Kidney capillary endothelial cell (primary cell): ENCODE measurements around the gene OR3A2.
"Not testable (repeated sequence)": the region's sequence is repeated elsewhere in the genome, so short reads cannot be mapped to it uniquely, and the experiment has no call there.

Experiments used
- DNase-seq: peaks from one replicate; pipeline ENCODE4 v3.0.0-alpha.2; 2018; ENCODE audit warnings: low spot score

The OR3A2 gene

GRCh38 chr17:3385869-3386816 lies at the start of gene OR3A2:
TSS of gene OR3A2 (minus strand) at chr17:3386308.
- DNase-seq, result no peak

GRCh38 chr17:3433741-3434140 lies 47.6 kb upstream of the OR3A2 start, which contains the start of gene OR1E2:
TSS of gene OR1E2 (minus strand) at chr17:3433841. CDS start at chr17:3433841, 0 bp downstream.
- DNase-seq, result no peak

- not testable (repeated sequence) for DNase-seq
Observed at GRCh38 chr17:3433215-3433614, 47.1 kb upstream of the OR3A2 start.

- no peak for DNase-seq
Observed at GRCh38 chr17:3418222-3418621, 32.1 kb upstream of the OR3A2 start.

- no peak for DNase-seq
Observed at GRCh38 chr17:3415610-3416009, 29.5 kb upstream of the OR3A2 start.

GRCh38 chr17:3412216-3412615 lies 26.1 kb upstream of the OR3A2 start:
- DNase-seq, result not testable (repeated sequence)

DNA sequence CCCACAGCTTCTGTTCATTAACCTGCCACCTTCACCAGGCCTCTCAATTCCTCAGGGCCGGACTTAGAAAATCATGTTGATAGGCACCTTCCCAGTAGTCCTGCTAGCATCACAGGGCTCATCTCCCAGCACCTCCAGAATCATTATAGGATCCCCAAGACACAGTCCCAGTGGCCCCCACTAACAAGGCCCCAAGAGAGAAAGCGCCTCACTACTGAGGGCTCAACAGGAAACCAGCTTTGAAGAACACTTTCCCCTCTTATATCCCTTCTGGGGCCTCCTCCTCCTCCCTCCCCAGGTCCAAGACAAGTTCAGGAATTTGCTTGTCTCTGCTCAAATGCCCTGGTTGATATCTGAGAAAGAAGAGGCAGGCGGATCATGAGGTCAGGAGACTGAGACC lies 25.0 kb upstream of the OR3A2 start, which contains the start of gene OR3A3:
Gene OR3A3 (plus strand): TSS at position 301 of the 400 bp plus-strand sequence.
- no peak for DNase-seq

DNA sequence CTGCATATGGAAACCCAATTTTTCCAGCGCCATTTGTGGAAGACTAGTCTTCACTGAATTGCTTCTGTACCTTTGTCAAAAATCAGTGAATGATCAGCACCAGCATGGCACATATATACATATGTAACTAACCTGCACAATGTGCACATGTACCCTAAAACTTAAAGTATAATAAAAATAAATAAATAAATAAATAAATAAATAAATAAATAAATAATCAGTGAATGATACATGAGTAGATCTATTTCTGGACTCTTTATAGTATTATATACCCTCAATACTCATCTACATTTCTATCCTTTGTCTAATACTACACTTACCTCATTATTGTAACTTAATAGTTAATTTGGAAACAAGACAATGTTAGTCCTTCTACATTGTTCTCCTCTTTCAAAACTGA lies 17.7 kb upstream of the OR3A2 start:
- not testable (repeated sequence) for DNase-seq

DNA sequence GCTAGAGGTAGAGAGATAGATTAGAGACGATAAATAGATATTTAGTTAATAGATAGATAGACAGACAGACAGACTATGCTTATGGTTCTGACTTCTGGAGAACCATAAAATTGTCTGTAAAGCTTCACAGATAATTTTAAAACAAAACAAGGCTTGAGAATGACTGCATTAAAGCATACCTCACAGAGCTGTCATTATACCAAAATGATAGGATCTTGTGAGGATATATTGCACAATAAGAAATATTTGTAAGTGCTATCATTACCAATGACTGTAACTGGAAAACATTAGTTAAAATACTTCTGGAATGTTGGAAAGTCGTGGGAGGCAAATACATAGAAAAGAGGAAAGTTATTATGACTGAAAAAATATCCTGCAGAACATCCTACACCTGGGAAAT lies 15.7 kb upstream of the OR3A2 start:
- no peak for DNase-seq

GRCh38 chr17:3400055-3400454 lies 13.9 kb upstream of the OR3A2 start:
- DNase-seq, result no peak

DNA sequence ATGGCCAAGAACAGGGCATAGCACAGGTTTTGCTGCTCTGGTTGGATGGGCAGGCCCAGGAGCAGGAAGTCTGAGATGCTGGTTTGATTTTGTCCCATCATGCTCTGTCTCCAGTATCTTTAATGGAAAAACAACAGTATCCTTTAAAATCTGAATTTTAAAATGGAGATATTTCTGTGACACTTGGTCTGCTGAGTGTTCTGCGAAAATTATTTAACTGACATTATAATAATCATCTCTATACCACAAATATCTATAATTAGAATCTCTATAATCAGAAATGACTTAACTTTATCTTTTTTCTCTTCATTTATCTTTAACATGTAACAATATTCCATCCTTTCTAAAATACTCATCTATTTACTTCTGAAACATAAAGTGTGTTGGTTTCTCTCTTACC lies 12.2 kb upstream of the OR3A2 start, which contains the start of gene OR1E1:
Gene OR1E1 (minus strand): TSS at position 101 of the 400 bp plus-strand sequence. CDS start 0 bp downstream, at position 101.
- no peak for DNase-seq

DNA sequence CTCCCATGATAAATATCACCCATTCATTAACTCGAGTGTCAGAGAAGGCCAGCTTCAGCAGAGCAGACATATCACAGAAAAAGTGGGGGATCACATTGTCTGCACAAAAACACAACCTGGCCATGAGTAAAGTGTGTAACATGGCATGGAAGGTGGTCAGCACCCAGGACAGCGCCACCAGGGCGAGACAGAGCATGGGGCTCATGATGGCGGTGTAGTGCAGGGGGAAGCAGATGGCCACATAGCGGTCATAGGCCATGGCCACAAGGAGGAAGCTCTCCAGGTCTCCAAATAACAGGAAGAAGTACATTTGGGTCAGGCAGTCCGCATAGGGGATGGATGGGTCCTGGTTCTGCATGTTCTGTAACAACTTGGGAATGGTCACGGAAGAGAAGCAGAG lies 11.7 kb upstream of the OR3A2 start:
- DNase-seq, result not testable (repeated sequence)

GRCh38 chr17:3389791-3390190 lies 3.7 kb upstream of the OR3A2 start:
- DNase-seq, result no peak

GRCh38 chr17:3381957-3382356 lies 4.2 kb downstream of the OR3A2 start:
- DNase-seq, result no peak

GRCh38 chr17:3378321-3378720 lies 7.8 kb downstream of the OR3A2 start:
- no peak for DNase-seq

DNA sequence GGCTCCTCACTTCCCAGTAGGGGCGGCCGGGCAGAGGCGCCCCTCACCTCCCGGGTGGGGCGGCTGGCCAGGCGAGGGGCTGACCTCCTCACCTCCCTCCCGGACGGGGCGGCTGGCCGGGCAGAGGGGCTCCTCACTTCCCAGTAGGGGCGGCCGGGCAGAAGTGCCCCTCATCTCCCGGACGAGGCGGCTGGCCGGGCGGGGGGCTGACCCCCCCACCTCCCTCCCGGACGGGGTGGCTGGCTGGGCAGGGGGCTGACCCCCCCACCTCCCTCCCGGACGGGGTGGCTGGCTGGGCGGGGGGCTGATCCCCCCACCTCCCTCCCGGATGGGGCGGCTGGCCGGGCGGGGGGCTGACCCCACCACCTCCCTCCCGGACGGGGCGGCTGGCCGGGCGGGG lies 14.9 kb downstream of the OR3A2 start:
- DNase-seq, result not testable (repeated sequence)

DNA sequence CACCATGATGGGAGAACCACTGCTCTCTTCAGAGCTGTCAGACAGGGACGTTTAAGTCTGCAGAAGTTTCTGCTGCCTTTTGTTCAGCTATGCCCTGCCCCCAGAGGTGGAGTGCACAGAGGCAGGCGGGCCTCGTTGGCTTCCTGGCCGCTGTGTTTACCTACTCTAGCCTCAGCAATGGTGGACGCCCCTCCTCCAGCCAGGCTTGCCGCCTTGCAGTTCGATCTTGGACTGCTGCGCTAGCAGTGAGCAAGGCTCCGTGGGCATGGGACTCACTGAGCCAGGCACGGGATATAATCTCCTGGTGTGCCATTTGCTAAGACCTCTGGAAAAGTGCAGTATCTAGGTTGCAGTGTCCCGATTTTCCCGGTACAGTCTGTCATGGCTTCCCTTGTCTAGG lies 43.3 kb downstream of the OR3A2 start:
- DNase-seq, result not testable (repeated sequence)

DNA sequence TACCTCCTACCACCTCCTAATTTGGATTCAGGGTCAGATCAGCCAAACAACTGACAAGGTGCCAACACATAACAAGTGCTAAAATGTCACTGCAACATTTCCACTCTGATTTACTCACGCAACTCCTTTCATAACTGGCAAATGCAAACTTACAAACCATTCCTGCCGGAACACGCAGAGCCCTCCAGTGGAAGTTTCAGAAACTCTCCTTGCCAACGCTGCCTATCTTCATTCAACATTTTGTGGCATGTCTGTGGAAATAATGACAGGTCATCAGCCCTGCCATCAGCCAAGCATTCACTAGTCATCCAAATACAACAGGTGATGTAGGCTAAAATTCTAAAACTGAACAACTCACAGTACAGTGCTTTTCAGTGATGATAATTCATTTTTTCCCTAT lies 50.2 kb downstream of the OR3A2 start:
- no peak for DNase-seq

DNA sequence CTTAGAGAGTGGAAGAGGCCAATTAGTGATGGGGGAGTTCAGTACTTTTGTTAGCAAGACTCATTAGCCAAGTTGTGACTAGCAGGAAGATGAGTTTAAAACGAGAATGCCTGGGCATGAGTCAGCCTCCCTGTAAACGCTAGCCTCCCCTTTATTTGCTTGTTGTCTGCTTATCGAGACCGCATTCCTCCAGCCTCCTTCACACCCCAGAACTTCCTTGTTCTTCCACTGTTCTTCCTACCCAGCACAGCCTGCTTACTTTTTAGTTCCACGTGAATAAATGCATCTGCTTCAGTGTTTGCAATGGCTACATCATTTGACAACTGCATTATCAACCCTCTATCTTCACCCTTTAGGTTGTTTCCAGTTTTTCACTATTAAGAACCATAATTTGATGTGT lies 67.8 kb downstream of the OR3A2 start:
- no peak for DNase-seq

GRCh38 chr17:3316836-3317235 lies 69.3 kb downstream of the OR3A2 start:
- no peak for DNase-seq

DNA sequence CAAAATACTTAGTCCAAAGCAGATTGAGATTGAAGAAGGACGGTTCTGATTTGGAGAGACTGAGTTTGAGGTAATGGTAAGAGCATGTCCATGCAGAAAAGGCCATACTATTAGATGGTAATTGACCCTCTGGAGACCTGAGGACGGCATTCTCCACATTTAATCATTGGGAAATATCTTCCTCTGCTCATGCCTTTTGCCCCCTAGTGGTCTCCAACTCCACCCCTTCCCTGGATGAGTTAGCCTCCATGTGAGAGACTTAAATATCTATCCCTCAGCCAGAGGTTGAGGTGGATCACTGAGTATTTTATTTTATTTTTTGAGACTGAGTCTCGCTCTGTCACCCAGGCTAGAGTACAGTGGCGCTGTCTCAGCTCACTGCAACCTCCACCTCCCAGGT lies 77.5 kb downstream of the OR3A2 start:
- DNase-seq, result no peak

DNA sequence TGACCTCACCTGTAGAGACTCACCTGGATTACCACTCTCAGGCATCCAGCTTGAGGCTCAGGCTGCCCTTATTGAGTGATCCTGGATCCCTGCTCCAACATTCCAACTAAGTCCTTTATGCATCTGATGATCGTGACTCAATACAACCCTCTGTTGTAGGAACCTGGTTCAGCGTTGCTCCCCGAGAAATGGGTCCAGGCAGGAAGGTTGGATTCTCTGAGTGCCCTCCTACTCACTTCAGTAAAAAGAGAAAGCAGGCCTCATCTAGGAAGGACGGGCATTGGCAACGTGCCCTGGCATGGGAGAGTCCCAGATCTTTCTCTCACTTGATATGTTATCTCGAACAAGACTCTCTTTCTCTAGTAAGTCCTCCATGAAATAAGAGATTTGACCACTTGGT lies 87.8 kb downstream of the OR3A2 start, which contains the start of gene OR3A1:
Gene OR3A1 (minus strand): TSS at position 101 of the 400 bp plus-strand sequence. CDS start 5,778 bp downstream, outside the sequence.
- DNase-seq, result no peak

DNA sequence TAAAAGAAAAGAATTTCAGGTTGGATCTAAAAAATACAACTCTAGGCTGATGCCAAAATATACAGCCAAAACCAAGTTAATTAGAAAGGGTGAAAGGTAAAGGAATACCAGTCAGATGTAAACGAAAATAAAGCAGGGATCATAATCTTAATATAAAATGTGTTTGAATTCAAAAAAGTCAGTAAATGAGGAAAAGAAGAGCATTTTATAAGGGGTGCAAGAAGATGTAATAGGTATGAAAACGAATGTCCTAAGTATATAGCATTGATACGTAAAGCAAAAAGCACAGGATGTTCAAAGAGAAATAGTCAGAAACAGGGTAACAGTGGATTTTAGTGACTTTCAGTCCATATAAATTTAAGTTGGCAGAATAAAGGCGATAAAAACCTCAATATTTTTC lies 90.5 kb downstream of the OR3A2 start:
- DNase-seq, result no peak
